Fibroblast of skin of abdomen (primary cell): ENCODE results near the gene FUT6.
"Not testable (repeated sequence)": the region's sequence is repeated elsewhere in the genome, so short reads cannot be mapped to it uniquely, and the experiment has no call there.

Experiments used
- DNase-seq: peaks from one replicate; pipeline ENCODE4 v3.0.0-alpha.2; 2013

Gene FUT6

DNA sequence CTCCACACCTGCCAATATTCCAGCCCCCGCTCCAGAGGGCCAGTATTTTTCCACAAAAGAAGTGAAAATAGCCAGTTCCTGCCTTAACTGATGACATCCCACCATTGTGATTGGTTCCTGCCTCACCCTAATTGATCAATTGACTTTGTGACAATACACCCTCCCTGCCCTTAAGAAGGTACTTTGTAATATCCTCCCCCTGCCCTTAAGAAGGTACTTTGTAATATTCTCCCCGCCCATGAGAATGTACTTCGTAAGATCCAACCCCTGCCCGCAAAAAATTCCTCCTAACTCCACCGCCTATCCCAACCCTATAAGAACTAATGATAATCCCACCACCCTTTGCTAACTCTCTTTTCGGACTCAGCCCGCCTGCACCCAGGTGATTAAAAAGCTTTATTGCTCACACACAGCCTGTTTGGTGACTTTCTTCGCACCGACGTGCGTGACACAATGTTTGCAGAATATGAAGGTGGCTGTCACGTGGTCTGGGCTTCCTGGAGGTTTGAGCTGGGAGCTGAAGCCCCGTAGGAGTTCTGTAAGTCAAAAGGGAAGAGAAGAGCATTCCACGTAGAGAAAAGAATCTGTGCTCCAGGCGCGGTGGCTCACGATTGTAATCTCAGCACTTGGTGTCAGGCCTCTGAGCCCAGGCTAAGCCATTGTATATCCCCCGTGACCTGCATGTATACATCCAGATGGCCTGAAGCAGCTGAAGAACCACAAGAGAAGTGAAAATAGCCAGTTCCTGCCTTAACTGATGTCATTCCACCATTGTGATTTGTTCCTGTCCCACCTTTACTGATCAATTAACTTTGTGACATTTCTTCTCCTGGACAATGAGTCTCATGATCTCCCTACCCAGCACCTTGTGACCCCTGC, 17.9 kb upstream of the FUT6 start:
- DNase-seq = no peak

DNA sequence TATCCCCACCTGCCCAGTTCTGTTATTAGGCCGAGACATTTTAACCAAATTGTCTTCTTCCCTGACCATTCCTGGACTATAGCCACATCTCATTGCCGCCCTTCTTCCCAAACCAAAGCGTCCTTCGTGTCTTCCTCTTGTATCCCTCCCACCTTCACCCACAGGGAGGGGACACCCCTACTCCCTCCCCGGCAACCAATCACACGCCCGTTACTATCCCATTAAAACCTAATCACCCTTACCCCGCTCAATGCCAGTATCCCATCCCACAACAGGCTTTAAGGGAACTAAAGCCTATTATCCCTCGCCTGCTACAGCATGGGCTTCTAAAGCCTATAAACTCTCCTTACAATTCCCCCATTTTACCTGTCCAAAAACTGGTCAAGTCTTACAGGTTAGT, 15.6 kb upstream of the FUT6 start:
- DNase-seq = not testable (repeated sequence)

DNA sequence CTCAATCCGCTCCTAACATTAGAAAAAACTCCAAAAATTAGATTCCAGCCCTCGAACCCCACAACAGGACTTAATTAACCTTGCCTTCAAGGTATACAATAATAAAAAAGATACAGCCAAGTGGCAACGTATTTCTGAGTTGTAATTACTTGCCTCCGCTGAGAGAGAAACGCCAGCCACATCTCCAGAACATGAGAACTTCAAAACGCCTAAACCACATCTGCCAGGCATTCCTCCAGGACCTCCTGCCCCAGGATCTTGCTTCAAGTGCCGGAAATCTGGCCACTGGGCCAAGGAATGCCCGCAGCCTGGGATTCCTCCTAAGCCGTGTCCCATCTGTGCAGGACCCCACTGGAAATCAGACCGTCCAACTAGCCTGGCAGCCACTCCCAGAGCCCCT, 14.6 kb upstream of the FUT6 start:
- DNase-seq = not testable (repeated sequence)

DNA sequence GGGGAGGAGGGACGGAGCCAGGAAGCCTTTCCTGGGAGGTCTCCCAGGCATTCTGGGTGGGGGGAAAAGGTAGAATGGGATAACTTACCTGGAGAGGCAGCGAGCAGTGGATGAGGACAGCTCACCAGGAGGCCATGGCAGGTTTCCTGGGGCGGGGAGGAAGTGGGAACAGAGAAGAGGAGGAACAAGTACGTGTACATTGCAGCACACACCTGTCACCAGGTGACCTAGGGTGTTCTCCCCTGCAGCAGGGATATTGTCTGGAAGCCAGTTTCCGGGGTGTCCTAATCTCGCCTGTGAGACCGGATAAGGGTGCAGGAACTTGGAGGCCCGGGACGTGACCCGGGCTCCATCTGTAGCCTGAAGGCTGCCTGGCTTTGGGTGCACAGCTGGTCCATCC, 11.8 kb upstream of the FUT6 start, which contains the start of gene FUT3:
Gene FUT3 (minus strand): TSS at position 148 of the 400 bp plus-strand sequence.
- DNase-seq = no peak

DNA sequence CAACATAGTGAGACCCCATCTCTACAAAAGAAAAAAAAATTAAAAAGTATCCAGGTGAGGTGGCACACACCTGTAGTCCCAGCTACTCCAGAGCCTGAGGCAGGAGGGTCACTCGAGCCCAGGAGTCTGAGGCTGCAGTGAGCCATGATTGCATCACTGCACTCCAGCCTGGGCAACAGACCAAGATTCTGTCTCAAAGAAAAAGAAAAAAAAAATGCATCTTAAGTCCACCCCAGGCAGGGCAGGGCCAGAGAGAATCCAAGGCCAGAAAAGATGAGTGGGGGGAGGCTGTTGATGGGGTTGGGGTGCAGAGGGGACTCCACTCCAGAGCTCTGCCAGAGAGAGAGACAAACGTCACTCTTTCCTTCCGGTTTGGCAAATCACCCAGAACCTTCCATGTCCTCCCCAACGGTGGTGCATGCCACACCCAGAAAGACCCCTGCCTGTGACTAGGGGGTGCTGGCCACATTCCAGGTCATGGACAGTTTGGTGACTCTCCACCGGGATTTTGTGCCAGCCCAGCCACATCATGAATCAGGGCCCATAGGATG, 11.3 kb upstream of the FUT6 start:
- DNase-seq = peak; percentile 70

DNA sequence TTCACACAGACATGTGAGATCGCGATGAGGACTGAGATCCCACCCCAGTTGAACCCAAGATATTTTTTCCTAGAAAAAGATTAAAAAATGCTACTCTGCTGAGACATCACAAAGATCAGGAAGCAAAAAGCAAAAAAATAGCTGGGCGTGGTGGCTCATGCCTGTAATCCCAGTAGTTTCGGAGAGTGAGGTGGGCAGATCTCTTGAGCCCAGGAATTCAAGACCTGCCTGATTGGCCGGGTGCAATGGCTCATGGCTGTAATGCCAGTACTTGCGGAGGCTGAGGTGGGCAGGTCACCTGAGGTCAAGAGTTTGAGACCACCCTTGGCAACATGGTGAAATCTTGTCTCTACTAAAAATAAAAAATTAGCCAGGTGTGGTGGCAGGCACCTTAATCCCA, 10.7 kb upstream of the FUT6 start:
- DNase-seq = no peak

DNA sequence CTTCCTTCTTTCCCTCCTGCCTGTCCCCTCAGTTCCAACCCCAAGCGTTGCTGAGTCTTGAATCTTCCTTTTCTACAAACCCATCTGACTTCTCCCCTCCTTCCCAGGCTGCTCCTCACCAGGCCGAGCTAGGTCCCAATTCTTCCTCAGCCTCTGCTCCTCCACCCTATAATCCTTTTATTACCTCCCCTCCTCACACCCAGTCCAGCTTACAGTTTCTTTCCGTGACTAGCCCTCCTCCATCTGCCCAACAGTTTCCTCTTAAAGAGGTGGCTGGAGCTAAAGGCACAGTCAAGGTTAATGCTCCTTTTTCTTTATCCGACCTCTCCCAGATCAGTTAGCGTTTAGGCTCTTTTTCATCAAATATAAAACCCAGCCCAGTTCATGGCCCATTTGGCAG, 9.1 kb upstream of the FUT6 start:
- DNase-seq = not testable (repeated sequence)

DNA sequence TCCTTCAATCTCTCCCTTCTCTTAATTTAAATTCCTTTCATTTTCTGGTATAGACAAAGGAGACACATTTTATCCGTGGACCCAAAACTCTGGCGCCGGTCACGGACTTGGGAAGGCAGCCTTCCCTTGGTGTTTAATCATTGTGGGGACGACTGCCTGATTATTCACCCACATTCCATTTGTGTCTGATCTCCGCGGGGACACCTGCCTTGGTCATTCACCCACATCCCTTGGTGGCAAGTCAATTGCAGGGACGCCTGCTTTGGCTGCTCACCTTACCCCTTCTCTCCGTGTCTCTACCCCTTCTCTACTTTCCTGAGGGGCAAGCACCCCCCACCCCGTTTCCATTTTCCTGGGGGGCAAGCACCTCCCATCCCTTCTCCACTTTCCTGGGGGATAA, 8.3 kb upstream of the FUT6 start:
- DNase-seq = not testable (repeated sequence)

DNA sequence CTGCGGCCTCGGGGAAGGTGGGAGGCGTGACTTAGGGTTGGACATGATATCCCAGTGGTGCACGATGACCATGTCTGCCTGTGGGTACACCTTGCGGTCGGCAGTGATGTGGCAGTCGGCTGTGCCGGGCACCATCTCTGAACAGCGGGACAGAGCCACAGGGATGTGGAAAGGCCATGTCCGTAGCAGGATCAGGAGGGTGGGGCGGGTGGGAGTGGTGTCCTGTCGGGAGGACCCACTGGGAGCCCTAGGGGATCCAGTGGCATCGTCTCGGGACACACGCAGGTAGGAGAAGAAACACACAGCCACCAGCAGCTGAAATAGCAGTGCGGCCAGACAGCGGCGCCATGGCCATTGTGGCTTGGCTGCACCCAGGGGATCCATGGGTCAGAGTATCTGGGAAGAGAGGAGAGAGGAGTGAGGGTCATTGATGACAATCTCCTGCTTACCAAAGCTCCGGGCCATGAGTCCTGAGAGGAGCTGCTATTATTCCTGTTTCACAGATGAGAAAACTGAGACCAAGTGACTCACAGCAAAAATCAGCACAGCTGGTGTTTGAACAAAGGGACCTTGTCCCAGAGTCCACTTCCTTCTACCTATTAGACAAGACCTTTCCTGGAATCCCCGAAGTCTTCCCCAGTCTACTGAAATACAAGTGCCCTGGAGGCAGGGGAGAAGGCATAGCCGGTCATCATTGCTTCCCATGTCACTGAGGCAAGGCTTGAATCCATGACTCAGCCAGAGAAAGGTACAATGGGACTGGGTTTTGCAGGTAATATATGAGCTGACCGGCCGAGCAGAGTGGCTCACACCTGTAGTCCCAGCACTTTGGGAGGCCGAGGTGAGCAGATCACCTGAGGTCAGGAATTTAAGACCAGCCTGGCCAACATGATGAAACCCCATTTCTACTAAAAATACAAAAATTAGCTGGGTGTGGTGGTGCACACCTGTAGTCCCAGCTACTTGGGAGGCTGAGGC, 5.2 kb upstream of the FUT6 start:
- DNase-seq = no peak

DNA sequence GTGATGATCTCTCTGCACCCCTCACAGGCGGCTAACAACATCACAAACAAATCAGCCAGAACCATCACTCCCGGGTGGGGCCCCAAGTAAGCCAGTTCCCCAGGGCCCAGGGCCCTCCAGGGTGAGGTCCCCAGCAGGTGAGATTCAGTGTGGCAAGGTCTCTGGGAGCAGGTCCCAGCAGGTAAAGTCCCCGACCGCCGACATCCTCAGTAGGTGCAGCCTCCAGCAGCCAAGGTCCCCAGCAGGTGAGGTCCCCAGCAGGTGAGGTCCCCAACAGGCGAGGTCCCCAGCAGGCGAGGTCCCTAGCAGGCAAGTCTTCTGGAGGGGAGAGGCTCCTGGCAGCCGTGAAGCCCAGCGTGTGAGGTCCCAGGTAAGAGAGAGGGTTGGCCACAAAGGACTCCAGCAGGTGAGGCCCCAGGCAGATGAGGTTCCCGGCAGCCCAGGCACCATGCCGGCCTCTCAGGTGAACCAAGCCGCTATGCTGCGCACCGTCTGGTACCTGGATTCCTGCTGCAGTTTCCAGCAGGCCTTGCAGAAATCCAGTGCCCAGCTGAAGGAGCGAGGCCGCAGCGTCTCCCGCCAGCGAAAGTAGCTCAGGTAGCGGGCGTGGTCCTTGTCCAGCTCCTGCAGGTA, 3.9 kb upstream of the FUT6 start:
- DNase-seq = no peak

DNA sequence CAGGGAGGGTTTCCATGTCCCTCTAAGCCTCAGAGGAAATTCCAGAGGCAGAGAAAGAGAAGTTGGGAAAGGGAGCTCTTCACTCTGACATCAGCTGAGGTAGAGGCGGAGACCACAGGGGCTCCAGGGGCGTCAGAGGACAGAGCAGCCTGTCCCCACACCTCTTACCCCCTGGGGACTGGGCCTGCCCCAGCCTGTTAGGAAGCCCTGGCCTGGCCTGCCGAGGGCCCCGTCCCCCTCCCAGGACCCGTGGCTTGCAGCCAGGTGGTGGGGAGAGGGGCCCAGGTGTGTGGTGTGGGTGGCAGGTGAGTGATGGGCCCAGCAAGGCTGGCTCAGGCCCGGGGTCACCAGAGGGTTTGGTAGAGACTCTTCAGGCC, 2.2 kb upstream of the FUT6 start:
- DNase-seq = not testable (repeated sequence)

DNA sequence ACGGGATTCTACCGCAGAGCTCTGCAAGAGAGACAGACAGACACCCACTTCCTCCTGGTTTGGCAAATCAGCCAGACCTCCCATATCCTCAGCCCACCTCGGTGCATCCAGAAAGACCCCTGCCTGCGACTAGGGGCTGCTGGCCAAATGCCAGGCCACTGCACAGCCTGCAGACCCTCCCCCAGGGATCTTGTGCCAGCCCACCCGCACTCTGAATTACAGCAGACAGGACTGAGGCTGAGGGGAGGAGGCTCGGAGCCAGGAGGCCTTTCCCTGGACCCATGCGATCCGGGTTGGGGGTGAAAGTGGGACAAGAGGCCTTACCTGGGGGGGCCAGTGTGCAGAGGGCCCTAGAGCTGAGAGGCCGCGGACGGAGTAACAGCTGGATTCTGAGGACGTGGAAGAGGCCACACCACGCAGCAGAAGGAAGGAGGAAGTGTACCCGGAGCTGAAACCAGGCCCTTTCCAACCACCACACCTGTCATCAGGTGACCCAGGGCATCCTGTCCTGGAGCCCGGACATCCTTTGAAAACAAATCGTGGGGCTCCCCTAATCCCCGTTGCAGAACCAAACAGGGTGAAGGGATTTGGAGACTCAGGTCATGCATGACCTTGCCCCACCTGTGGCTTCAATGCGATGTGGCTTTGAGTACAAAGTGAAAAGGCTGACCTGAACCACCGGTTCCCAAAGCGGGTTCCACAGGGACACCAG, 993 bp downstream of the FUT6 start:
- no peak for DNase-seq

DNA sequence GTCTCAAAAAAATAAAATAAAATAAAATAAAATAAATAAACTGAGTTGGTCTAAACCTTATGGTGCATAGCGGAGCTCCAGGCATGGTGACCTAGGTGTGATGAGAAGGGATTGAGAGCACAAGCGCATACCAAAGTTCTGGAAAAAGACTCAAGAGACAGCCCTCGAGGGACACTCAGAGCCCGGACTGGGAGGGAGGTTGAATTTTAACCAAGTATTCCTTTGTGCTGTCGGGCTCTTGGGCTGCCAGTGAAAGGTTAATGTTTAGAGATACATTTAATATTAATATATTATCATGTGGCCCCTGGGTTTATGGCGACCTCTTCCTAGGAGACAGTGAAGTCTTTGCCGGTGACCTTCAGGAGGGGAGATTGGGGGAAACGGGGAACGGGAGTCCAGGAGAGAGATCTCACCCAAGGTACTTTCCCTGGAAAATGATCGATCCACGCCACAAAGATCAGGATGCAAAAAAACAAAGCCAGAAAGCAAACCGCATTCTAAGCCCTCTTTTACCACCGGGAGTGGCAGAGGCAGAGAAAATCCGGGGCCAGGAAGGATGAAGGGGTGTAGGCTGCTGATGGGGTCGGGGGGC, 1.6 kb downstream of the FUT6 start:
- DNase-seq = no peak

DNA sequence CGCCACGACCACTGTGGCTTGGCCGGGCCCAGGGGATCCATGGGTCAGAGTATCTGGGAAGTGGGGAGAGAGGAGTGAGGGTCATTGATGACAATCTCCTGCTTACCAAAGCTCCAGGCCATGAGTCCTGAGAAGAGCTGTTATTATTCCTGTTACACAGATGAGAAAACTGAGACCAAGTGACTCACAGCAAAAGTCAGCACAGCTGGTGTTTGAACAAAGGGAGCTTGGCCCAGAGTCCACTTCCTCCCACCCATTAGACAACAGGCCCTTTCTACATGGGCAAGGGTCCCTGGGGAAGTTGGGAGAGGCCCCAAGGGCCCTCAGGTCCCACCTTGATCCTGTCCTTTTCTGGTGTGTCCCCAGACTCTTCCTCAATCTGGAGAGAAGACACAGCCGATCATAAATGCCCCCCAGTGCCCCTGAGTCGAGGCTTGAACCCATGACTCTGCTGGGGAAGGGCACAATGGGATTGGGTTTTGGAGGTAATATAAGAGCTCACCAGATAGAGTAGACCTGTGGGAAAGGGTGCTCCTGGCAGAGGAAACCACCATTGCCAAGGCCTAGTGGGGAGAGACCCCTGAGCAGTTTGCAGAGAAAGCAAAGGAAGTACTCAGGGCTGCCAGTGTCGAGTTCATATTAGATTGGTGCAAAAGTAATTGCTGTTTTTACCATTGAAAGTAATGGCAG, 6.8 kb downstream of the FUT6 start:
- no peak for DNase-seq

DNA sequence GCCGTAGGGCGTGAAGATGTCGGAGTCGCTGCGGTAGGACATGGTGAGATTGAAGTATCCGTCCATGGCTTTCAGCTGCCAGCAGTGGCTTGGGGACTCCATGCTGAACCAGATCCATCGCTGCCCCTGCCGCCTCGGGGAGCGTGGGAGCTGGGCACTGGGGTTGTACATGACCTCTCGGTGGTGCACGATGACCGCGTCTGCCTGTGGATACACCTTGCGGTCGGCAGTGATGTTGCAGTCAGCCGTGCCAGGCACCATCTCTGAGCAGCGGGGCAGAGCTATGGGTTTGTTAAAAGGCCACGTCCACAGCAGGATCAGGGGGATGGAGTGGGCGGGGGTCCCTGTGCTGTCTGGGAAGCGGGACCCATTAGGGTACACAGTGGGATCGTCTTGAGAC, 7.4 kb downstream of the FUT6 start:
- no peak for DNase-seq

DNA sequence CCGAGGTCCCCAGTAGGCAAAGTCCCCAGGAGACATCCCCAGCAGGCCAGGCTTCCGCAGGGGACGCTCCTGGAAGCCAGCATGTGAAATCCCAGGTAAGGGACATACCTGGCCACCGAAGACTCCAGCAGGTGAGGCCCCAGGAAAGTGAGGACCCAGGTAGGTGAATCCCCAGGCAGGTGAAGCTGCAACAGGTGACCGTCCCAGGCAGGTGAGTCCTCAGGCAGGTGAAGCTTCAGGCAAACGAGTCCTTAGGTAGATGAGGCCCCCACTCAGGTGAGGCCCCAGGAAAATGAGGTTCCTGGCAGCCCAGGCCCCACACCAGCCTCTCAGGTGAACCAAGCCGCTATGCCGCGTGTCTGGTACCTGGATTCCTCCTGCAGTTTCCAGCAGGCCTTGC, 8.3 kb downstream of the FUT6 start:
- no peak for DNase-seq

DNA sequence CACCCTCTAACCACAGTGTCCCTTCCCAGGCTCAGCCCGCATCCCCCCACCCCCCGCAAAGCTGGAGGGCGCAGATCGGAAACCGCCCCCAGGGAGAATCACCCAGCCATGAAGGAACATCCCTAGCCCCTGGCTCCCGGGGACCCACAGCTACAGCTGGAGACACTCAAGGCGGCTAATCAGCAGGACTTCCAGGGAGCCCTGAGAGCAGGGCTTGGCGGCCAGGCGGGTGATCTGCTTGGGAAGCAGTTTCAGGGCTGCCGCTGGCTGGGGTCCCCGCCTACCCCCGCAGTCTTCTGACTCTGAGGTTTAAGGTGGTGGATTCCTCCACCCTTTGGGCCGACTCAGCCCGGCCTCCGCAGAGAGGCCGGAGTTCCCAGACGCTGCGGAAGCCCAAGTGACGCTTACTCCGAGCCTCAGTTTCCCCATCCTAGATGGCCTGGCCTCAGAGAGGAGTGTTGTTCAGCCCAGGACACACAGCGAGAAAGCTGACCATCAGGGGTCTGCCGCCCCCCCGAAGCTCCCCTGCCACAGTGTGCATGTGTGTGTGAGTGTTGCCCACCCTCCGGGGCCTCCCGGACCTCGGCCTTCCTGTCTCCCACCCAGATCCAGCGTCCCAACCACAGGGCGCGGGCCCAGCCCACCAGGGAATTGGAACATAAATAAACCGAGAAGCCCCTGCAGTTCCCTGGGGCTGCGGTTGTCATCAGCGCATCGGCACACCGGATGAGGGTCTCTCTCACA, 9.8 kb downstream of the FUT6 start:
- no peak for DNase-seq

DNA sequence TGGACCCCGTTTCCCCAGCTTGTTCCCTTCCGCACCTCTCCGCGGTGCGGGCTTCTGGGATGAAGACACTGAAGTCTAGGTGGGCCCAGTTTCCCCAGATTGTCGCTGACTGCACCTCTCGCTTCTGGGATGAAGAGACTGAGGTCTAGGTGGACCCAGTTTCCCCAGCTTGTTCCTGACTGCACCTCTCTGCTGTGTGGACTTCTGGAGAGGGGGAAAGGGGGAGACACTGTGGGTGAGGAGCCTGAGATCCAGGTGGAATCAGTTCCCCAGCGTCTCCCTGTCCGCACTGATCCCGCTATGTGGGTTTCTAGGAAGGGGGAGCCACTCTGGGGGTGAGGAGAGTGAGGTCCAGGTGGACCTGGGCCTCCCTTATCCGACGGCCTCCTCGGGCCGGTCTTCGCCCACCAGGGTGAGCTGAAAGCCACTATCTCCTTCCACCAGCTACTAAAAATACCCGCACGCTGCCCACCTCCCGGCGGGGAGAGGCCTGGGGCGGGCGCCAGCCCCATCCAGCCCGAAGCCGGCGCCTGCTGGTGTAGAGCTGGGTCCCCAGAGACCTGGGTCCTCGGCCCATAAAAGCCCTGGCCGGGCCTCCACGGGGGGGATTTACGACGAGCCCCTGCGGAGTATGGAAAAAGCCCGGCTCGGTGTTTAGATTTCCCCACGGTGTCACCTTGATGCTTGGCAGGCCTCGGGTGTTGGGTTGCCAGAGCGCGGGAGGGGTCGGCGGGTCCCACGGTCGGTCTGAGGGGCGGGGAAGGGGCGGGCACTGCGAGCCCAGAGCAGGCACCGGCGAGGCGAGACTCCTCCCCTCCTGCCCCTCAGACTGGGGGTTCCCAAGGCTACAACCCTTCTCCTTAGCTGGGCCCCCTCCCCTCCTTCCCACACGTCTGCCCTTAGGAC, 10.6 kb downstream of the FUT6 start:
- DNase-seq = peak; percentile 14
